DND-41 (cell line): ENCODE measurements around the gene SFT2D1.

ENCODE experiments used
- ATAC-seq: fragments of 200-7000 bp; cut with Tn5 transposase; 3 replicates; pipeline ENCODE4 v1.9.1; 2021; ENCODE audit warnings: low read depth; ENCODE audit not compliant: insufficient read depth
- DNase-seq: peaks from one replicate; pipeline ENCODE4 v3.0.0-alpha.2; 2020
- H2AFZ ChIP-seq: 2 replicates; pipeline ENCODE4 v1.6.0; 2012; ENCODE audit warnings: low read depth, low read length
- H3K27ac ChIP-seq: 2 replicates; pipeline ENCODE4 v1.5.1; 2012; ENCODE audit warnings: low read length, inconsistent platforms
- H3K27me3 ChIP-seq: fragments of 200-600 bp; sonication (generic); 2 replicates; pipeline ENCODE4 v1.6.0; 2012; ENCODE audit warnings: low read length, mild to moderate bottlenecking, inconsistent platforms; ENCODE audit not compliant: insufficient read depth, poor library complexity
- H3K36me3 ChIP-seq: 2 replicates; pipeline ENCODE4 v1.5.1; 2012; ENCODE audit warnings: low read length, inconsistent platforms; ENCODE audit not compliant: insufficient read depth
- H3K4me1 ChIP-seq: 2 replicates; pipeline ENCODE4 v1.5.1; 2012; ENCODE audit warnings: mild to moderate bottlenecking, low read length; ENCODE audit not compliant: insufficient read depth
- H3K4me2 ChIP-seq: 2 replicates; pipeline ENCODE4 v1.6.0; 2012; ENCODE audit warnings: mild to moderate bottlenecking, moderate library complexity, low read length, inconsistent platforms; ENCODE audit not compliant: insufficient read depth
- H3K4me3 ChIP-seq, 2 experiments: fragments of 200-600 bp in 1 of 2; shearing (Covaris generic) in 1 of 2; 2 replicates each; pipeline ENCODE4 v1.5.1; 2012 to 2016; ENCODE audit warnings: inconsistent platforms in 2 of 2, low read length in 2 of 2, mild to moderate bottlenecking in 2 of 2, low read depth in 1 of 2, moderate library complexity in 1 of 2
- H3K79me2 ChIP-seq: 2 replicates; pipeline ENCODE4 v1.6.0; 2012; ENCODE audit warnings: low read length, inconsistent platforms; ENCODE audit not compliant: insufficient read depth
- H3K9ac ChIP-seq: 2 replicates; pipeline ENCODE4 v1.6.0; 2012; ENCODE audit warnings: low read depth, mild to moderate bottlenecking, inconsistent platforms, low read length, moderate library complexity
- H3K9me3 ChIP-seq: 2 replicates; pipeline ENCODE4 v1.5.1; 2012; ENCODE audit warnings: low read length, moderate library complexity, mild to moderate bottlenecking, inconsistent platforms; ENCODE audit not compliant: insufficient read depth, severe bottlenecking
- H4K20me1 ChIP-seq: 2 replicates; pipeline ENCODE4 v1.6.0; 2012; ENCODE audit warnings: low read length; ENCODE audit not compliant: insufficient read depth
- CTCF ChIP-seq: IDR thresholded peaks from 2 replicates; pipeline ENCODE4 v1.5.1; 2012; ENCODE audit warnings: borderline replicate concordance, low read length, moderate library complexity, mild to moderate bottlenecking; ENCODE audit not compliant: poor library complexity, severe bottlenecking; ENCODE audit errors: extremely low read depth
- EZH2 ChIP-seq: IDR thresholded peaks from 3 replicates; pipeline ENCODE4 v1.6.1; 2012; ENCODE audit warnings: borderline replicate concordance, low read depth, mild to moderate bottlenecking, moderate library complexity, low read length, inconsistent platforms; ENCODE audit not compliant: severe bottlenecking

Gene SFT2D1

DNA sequence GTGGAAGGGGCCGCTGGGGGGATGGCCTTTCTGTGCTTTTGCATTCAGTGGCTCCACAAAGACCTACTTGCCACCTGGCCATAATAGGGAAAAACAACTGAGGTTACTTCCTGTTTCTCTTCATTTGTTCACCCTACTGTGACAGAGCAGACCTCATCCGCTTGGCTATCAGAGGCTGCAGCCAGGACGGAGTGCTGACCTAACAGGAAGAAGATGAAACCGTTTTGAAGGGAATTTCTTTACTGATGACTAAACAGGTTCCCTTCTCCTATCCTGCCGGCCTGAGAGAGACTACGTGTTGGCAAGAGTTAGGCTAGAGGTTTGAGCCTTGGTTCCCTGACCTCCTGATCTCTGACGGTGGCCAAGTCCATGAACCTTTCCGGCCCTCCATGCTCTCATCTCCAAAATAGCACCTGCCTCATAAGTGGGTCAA, 55.5 kb downstream of the SFT2D1 start:
- Histone ChIP-seq H3K79me2 (no peaks in the 10 kb centered on the region), H3K4me3 (no peak overlapping the region), H3K27me3 (no peaks in the 10 kb centered on the region), H4K20me1 (no peaks in the 10 kb centered on the region), H3K36me3 (no peaks in the 10 kb centered on the region), H2AFZ (no peak overlapping the region), H3K4me2 (no peak overlapping the region), H3K9me3 (no peaks in the 10 kb centered on the region), H3K4me1 (no peaks in the 10 kb centered on the region), H3K9ac (no peak overlapping the region), H3K27ac (no peak overlapping the region)
- no peak for ATAC-seq
- TF ChIP-seq CTCF, result no peak
- no peak for TF ChIP-seq EZH2
- DNase-seq, result no peak

DNA sequence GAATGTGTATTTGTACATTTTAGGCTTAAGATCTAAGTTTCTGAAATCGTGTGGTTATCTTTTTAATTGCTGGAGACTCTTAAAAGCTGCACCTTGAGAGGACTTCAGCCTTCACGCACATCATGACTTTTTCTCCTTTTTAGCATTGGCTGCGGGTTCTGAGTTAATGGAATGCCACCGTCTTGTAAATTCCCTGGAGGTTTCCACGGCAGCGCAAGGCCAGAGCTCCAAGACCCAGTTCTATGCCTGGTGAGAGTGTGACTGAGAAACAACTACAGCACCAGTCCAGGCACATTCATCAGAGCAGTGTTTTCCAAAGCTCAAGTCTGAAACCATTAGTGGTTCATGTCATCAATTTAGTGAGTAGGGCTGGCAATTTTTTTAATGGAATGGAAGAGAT, 57.1 kb downstream of the SFT2D1 start:
- H3K4me3 ChIP-seq, result no peak overlapping the region
- no peak overlapping the region for H3K9ac ChIP-seq
- no peak overlapping the region for H3K27ac ChIP-seq
- H3K9me3 ChIP-seq, result no peaks in the 10 kb centered on the region
- H2AFZ ChIP-seq, result no peak overlapping the region
- H3K36me3 ChIP-seq, result no peaks in the 10 kb centered on the region
- H3K4me1 ChIP-seq, result no peaks in the 10 kb centered on the region
- DNase-seq (no peak), ATAC-seq (no peak)
- H3K27me3 ChIP-seq, result no peaks in the 10 kb centered on the region
- H3K79me2 ChIP-seq, result no peaks in the 10 kb centered on the region
- H4K20me1 ChIP-seq, result no peaks in the 10 kb centered on the region
- no peak overlapping the region for H3K4me2 ChIP-seq
- TF ChIP-seq EZH2 (no peak), CTCF (no peak)

- ATAC-seq, result no peak; the same call in 2 of the 3 replicates
- no peaks in the 10 kb centered on the region for H3K79me2 ChIP-seq
- TF ChIP-seq EZH2 (no peak), CTCF (no peak)
- no peaks in the 10 kb centered on the region for H3K36me3 ChIP-seq
- H3K4me2 ChIP-seq, result no peak overlapping the region
- no peak overlapping the region for H3K9ac ChIP-seq
- H3K4me1 ChIP-seq, result no peaks in the 10 kb centered on the region
- DNase-seq, result no peak
- H2AFZ ChIP-seq, result no peak overlapping the region
- H3K4me3 ChIP-seq, result no peak overlapping the region
- H3K27ac ChIP-seq, result no peak overlapping the region
- H3K27me3 ChIP-seq, result no peaks in the 10 kb centered on the region
- no peaks in the 10 kb centered on the region for H4K20me1 ChIP-seq
- no peaks in the 10 kb centered on the region for H3K9me3 ChIP-seq
Observed at GRCh38 chr6:166284640-166285039, 57.7 kb downstream of the SFT2D1 start.
